ENCODE results near the gene AKAP6.

GRCh38 chr14:32675433-32675832, 346.3 kb downstream of the AKAP6 start:
- TF ChIP-seq CTCF (conservative IDR thresholded peaks at IDR 0.05) (no peak), ZFX (IDR thresholded peaks at IDR 0.05) (no peak)
